G401.6 (cell line): ENCODE data around the gene KHDC4.
"Not testable (repeated sequence)": the region's sequence is repeated elsewhere in the genome, so short reads cannot be mapped to it uniquely, and the experiment has no call there.

Source experiments
- FAIRE-seq: peaks from 2 replicates; lab custom pipeline; 2012; peaks lifted over from hg19 to GRCh38; lab: Jason Lieb, UNC

The KHDC4 gene

DNA sequence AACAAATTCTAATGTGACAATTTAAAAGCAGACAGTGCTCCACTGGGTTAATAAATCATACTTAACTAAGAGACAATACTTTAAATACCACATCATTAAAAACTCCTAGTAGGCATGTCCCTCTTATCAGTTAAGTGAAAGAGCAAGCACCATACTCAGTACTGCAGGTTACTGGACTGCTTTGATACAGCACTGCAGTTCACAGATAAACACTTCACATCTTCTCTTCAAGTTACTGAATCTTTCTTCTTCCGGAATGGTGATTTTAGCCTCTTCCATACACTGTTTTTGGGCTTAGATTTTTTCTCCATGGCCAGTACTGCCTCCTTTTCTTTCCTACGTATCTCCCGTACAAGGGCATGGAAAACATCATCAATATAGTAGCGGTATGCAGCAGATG lies 34.1 kb downstream of the KHDC4 start:
- no peak for FAIRE-seq

DNA sequence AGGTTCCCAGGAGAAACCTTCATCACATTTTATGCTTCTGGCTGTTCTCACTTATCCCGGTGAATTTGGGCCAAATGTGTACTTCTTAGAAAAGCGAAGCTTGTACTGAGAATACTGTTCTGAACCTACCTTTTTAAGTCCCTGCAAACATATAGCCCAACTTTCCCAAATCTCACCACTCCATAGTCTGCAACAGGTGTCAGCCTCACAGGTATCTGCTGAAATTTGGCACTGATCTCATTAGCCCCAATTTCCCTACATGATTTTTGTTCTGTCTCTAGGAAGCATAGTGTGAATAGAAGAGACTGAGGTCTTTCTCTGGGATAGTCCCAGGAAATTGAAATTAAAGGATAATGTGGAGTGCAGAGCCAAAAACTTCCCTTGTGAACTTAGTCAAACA lies 34.5 kb downstream of the KHDC4 start:
- FAIRE-seq: no peak

DNA sequence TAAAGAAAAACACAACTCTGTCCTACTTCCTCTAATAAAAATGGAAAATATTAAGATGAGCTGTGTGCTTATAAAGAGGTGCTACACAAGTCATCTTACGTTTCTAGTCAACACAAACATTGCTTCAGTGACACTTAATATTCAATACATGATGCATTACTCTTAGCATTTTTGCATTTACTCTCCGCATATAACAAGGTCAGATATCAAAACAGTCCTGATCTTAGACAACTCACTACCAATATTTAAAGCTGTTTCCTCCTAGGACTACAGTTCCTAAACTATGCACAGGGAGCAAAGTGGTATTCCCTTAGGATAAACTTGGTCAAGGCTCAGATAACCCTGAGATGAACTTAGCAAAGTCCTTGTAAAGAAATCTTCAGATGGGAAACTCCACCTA lies 35.3 kb downstream of the KHDC4 start:
- no peak for FAIRE-seq

- FAIRE-seq: no peak
Measured at GRCh38 chr1:155897746-155898145, 36.5 kb downstream of the KHDC4 start.

DNA sequence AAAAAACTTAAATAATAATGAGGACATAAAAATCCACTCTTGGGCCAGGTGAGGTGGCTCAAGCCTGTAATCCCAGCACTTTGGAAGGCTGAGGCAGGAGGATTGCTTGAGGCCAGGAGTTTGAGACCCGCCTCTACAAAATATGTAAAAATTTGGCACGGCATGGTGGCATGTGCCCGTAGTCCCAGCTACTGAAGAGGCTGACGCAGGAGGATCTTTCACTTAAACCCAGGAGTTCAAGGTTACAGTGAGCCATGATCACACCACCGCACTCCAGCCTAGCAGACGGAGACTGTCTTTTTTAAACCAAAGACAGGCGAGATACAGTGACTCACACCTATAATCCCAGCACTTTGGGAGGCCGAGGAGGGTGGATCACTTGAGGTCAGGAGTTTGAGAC lies 37.7 kb downstream of the KHDC4 start:
- not testable (repeated sequence) for FAIRE-seq

- not testable (repeated sequence) for FAIRE-seq
Measured at GRCh38 chr1:155895617-155896016, 38.6 kb downstream of the KHDC4 start.

- FAIRE-seq: no peak
Measured at GRCh38 chr1:155893389-155894142, 40.6 kb downstream of the KHDC4 start.

GRCh38 chr1:155892796-155893195 lies 41.4 kb downstream of the KHDC4 start:
- no peak for FAIRE-seq

DNA sequence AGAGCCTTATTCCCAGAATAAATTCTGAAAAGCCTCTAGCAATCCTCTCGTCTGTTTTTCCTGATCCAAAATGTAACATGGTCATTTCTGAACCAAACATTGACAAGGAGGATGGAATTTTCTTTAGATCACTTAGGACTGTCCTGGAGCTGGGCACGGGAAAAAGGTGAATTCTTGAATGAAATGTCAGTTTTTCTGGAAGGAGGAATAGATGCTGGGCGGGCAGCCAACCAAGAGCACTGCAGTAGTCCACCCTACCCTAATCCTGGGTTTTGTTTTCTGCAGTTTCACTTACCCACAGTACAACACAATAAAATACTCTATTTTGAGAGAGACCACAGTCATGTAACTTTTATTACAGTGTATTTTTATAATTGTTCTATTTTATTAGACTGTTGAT lies 44.0 kb downstream of the KHDC4 start:
- FAIRE-seq: no peak

DNA sequence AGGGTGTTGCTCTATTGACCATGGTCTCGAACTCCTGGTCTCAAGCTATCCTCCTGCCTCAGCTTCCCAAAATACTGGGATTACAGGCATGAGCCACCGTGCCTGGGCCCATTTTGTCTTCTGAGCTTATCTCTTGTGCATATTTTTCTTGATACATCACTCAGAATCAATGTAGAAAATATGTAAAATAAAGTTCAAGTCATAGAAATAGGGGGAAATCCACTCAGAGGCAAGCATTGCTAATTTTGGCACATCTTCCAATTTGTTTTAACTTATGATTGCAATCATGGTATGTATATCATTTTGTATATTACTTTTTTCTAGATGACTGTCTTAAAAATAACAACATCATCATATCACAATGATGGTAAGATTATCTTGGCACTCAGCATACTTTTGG lies 44.6 kb downstream of the KHDC4 start:
- no peak for FAIRE-seq

GRCh38 chr1:155888481-155888880 lies 45.7 kb downstream of the KHDC4 start:
- no peak for FAIRE-seq

DNA sequence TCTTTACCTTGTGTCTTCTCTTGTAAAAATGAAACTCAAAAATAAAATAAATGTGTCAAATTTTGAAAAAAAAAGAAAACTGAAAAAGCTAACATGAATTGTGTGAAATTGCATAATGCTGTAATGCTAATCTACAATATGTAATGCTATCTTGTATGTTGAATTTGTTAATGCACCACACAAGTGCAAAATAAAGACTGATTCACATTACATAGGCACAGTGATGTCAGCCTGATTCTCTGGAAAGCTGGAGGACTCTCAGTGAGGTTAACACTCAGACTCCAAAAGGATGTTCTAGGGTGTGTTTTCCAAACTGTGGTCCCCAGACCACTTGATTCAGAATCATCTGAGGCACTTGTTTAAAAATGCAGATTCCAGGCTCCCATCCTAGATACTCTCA lies 49.2 kb downstream of the KHDC4 start:
- FAIRE-seq: no peak

GRCh38 chr1:155884031-155884960 lies 49.9 kb downstream of the KHDC4 start:
- no peak for FAIRE-seq

- no peak for FAIRE-seq
Measured at GRCh38 chr1:155882766-155883165, 51.4 kb downstream of the KHDC4 start.

DNA sequence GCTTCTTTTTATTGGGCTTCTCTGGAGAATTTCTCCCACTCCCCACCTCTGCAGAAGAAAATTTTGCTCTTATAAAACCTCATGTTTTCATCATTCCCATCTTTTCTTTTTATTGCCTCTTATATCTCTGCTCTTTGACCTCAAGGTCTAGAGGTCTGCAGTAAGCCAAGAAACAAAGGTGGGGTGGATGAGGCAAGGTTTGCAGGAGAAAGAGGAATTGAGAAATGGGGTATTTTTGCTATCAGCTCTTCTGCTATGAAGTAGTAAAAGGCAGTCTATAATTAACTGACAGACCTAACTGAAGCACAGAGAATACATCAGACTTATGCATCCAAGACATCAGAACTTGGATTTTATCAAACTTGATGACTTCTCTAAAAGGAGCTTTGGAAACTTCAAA lies 52.0 kb downstream of the KHDC4 start:
- FAIRE-seq: no peak

GRCh38 chr1:155880950-155881349 lies 53.3 kb downstream of the KHDC4 start:
- FAIRE-seq: no peak

- FAIRE-seq: no peak
Measured at GRCh38 chr1:155880251-155880650, 54.0 kb downstream of the KHDC4 start.

- no peak for FAIRE-seq
Measured at GRCh38 chr1:155877945-155878344, 56.3 kb downstream of the KHDC4 start.

GRCh38 chr1:155873860-155874259 lies 60.4 kb downstream of the KHDC4 start:
- no peak for FAIRE-seq

DNA sequence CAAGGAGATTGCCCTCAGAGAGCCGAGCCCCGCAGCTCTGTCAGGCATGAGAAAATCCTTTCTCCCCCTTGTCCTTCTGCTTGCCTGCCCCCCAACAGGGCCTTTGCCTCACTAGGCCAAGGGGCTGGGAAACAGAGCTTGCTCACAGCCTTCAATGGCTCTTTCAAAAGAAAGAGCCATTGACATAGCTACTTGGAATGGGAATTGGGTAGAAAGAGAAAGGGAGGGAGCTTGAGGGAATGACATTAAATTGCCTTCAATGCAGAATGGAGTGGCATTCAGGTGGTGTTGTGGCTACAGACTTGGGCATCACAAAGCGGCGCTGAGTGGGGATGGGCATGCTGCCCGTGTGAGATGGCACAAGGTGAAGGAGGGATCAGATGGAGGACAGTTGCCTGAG lies 61.7 kb downstream of the KHDC4 start:
- FAIRE-seq: no peak

DNA sequence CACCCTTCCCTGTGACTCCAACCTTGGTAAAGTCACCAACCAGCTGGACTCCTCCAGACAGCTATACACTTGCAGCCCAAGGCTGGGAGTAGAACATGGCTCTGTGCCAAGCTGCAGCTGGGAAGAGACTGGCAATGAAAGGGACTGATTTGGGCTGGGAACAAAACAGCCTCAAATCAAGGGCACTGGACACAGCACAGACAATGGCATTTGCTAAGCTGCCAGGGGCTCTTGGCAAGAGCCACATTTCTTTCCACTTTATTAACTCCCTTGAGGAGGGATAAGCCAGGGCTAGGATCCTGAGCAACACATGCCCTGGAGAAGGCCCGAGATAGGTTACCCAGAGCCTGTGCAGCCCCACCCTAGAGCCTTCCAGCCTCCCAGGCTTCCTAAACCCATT lies 62.8 kb downstream of the KHDC4 start:
- no peak for FAIRE-seq

- FAIRE-seq: no peak
Measured at GRCh38 chr1:155867766-155868165, 66.4 kb downstream of the KHDC4 start.

DNA sequence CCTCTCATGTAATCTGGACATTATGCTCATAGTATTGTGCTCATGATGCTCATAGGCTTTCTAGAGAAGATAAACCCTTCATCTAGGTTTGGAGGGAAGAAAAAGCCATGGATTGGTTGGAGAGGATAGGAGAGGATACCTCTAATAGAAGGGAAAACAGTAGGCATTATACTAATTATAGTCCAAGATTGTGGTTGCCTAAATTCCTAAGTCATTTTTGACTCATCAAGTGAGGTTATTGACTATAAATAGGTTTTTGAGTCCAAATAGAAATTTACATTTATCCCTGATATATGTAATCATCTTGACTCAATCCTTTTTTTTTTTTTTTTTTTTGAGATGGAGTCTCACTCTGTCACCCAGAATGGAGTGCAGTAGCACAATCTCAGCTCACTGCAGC lies 69.8 kb downstream of the KHDC4 start:
- no peak for FAIRE-seq
